SK-N-SH treated with all-trans-retinoic acid at 6 μM for 48 hours (cell line): ENCODE data around the gene HIBCH.

Experiments
- ARNTL ChIP-seq: fragments of 450-650 bp; formaldehyde crosslinking; IDR thresholded peaks from 2 replicates; pipeline ENCODE4 v1.5.0; 2020; ENCODE audit warnings: low read depth, mild to moderate bottlenecking, moderate library complexity, borderline replicate concordance
- BACH2 ChIP-seq: fragments of 250-450 bp; sonication (Bioruptor Pico); IDR thresholded peaks from 2 replicates; pipeline ENCODE4 v1.9.0; 2021; ENCODE audit warnings: mild to moderate bottlenecking, borderline replicate concordance
- CSDC2 ChIP-seq: fragments of 250-450 bp; sonication (Bioruptor Pico); IDR thresholded peaks from 2 replicates; pipeline ENCODE4 v1.5.0; 2020; ENCODE audit warnings: mild to moderate bottlenecking, moderate library complexity
- CSRNP3 ChIP-seq: fragments of 250-450 bp; sonication (Bioruptor Pico); IDR thresholded peaks from 2 replicates; pipeline ENCODE4 v1.5.1; 2021; ENCODE audit warnings: mild to moderate bottlenecking, moderate library complexity
- OSR1 ChIP-seq: fragments of 250-450 bp; sonication (Bioruptor Pico); IDR thresholded peaks from 2 replicates; pipeline ENCODE4 v1.8.0; 2022; ENCODE audit warnings: moderate library complexity, mild to moderate bottlenecking, inconsistent platforms
- RARB ChIP-seq: fragments of 250-450 bp; sonication (Bioruptor Pico); IDR thresholded peaks from 2 replicates; pipeline ENCODE4 v1.8.0; 2021; ENCODE audit warnings: mild to moderate bottlenecking, moderate library complexity
- TCF4 ChIP-seq: fragments of 250-450 bp; sonication (Bioruptor Pico); IDR thresholded peaks from 2 replicates; pipeline ENCODE4 v1.8.0; 2021; ENCODE audit warnings: mild to moderate bottlenecking, moderate library complexity, borderline replicate concordance
- ZC3H10 ChIP-seq: fragments of 250-450 bp; sonication (Bioruptor Pico); IDR thresholded peaks from 2 replicates; pipeline ENCODE4 v1.5.1; 2021; ENCODE audit warnings: mild to moderate bottlenecking, moderate library complexity
- ZFP3 ChIP-seq: fragments of 250-450 bp; sonication (Bioruptor Pico); IDR thresholded peaks from 2 replicates; pipeline ENCODE4 v1.5.0; 2020; ENCODE audit warnings: mild to moderate bottlenecking, moderate library complexity
- ZFP30 ChIP-seq: fragments of 450-650 bp; formaldehyde crosslinking; IDR thresholded peaks from 2 replicates; pipeline ENCODE4 v1.5.0; 2022; ENCODE audit warnings: mild to moderate bottlenecking, moderate library complexity
- ZNF565 ChIP-seq: fragments of 450-650 bp; formaldehyde crosslinking; conservative IDR thresholded peaks from 2 replicates; pipeline ENCODE4 v1.5.0; 2020; ENCODE audit warnings: low read depth, mild to moderate bottlenecking, moderate library complexity
- ZNF70 ChIP-seq: fragments of 450-650 bp; formaldehyde crosslinking; IDR thresholded peaks from 2 replicates; pipeline ENCODE4 v1.5.0; 2020; ENCODE audit warnings: mild to moderate bottlenecking, moderate library complexity
- TF ChIP-seq, protein P1 (sequence below): fragments of 250-450 bp; sonication (Bioruptor Pico); IDR thresholded peaks from 2 replicates; pipeline ENCODE4 v1.5.1; 2020; ENCODE audit warnings: low read depth, mild to moderate bottlenecking, moderate library complexity
- TF ChIP-seq, protein P2 (sequence below): fragments of 250-450 bp; sonication (Bioruptor Pico); IDR thresholded peaks from 2 replicates; pipeline ENCODE4 v1.8.0; 2020; ENCODE audit warnings: mild to moderate bottlenecking, moderate library complexity, borderline replicate concordance

- TF ChIP-seq BACH2 (CRISPR knock-in tag) = no peak
- no peak for TF ChIP-seq ZNF565 (CRISPR knock-in tag)
- TF ChIP-seq RARB (CRISPR knock-in tag) = no peak
- no peak for TF ChIP-seq CSRNP3 (CRISPR knock-in tag)
- TF ChIP-seq, protein P1, sequence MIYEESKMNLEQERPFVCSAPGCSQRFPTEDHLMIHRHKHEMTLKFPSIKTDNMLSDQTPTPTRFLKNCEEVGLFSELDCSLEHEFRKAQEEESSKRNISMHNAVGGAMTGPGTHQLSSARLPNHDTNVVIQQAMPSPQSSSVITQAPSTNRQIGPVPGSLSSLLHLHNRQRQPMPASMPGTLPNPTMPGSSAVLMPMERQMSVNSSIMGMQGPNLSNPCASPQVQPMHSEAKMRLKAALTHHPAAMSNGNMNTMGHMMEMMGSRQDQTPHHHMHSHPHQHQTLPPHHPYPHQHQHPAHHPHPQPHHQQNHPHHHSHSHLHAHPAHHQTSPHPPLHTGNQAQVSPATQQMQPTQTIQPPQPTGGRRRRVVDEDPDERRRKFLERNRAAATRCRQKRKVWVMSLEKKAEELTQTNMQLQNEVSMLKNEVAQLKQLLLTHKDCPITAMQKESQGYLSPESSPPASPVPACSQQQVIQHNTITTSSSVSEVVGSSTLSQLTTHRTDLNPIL (CRISPR knock-in tag) = no peak
- TF ChIP-seq, protein P2, sequence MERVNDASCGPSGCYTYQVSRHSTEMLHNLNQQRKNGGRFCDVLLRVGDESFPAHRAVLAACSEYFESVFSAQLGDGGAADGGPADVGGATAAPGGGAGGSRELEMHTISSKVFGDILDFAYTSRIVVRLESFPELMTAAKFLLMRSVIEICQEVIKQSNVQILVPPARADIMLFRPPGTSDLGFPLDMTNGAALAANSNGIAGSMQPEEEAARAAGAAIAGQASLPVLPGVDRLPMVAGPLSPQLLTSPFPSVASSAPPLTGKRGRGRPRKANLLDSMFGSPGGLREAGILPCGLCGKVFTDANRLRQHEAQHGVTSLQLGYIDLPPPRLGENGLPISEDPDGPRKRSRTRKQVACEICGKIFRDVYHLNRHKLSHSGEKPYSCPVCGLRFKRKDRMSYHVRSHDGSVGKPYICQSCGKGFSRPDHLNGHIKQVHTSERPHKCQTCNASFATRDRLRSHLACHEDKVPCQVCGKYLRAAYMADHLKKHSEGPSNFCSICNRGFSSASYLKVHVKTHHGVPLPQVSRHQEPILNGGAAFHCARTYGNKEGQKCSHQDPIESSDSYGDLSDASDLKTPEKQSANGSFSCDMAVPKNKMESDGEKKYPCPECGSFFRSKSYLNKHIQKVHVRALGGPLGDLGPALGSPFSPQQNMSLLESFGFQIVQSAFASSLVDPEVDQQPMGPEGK (CRISPR knock-in tag) = no peak
- no peak for TF ChIP-seq OSR1
- no peak for TF ChIP-seq CSDC2 (CRISPR knock-in tag)
- TF ChIP-seq TCF4 (CRISPR knock-in tag) = no peak
- TF ChIP-seq ZFP30 (CRISPR knock-in tag) = no peak
- TF ChIP-seq ZFP3 (CRISPR knock-in tag) = no peak
- TF ChIP-seq ZNF70 (CRISPR knock-in tag) = no peak
- TF ChIP-seq ARNTL (CRISPR knock-in tag) = no peak
- TF ChIP-seq ZC3H10 (CRISPR knock-in tag) = no peak
Observed at GRCh38 chr2:190302052-190302451, 17.6 kb downstream of the HIBCH start.
